ENCODE data around the gene GNAT3.

The GNAT3 gene

DNA sequence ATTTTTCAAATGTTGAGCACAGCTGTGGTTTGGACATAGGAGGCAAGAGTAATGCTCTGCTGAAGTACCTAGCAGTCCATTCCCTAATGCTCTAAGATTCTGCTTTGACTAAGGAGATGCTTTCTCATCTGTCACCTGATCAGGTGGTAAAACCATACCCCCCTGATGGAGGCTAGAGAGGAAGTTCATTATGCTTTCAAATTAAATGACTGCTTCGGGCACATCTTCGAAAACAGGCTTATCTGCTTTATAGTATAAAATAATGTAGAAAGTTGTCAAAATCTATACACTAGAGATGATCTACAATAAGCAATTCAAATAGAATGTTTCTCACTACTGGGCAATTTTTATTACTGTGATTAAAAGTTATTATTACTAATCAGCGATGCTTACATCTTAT is at the start of gene GNAT3:
GNAT3 (minus strand) TSS at position 101 of the 400 bp plus-strand sequence. CDS start 138 bp downstream, outside the sequence.
- no peak for DNase-seq

DNA sequence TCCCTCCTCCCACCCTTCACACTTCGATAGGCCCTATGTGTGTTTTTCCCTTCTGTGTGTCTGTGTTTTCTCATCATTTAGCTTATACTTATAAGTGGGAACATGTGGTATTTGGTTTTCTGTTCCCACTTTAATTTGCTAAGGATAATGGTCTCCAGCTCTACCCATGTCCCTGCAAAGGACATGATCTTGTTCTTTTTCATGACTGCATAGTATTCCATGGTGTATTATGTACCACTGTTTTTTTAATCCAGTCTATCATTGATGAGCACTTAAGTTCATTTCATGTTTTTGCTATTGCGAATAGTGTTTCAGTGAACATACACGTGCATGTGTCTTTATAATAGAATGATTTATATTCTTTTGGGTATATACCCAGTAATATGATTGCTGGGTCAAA is 46.3 kb upstream of the GNAT3 start:
- DNase-seq = no peak

DNA sequence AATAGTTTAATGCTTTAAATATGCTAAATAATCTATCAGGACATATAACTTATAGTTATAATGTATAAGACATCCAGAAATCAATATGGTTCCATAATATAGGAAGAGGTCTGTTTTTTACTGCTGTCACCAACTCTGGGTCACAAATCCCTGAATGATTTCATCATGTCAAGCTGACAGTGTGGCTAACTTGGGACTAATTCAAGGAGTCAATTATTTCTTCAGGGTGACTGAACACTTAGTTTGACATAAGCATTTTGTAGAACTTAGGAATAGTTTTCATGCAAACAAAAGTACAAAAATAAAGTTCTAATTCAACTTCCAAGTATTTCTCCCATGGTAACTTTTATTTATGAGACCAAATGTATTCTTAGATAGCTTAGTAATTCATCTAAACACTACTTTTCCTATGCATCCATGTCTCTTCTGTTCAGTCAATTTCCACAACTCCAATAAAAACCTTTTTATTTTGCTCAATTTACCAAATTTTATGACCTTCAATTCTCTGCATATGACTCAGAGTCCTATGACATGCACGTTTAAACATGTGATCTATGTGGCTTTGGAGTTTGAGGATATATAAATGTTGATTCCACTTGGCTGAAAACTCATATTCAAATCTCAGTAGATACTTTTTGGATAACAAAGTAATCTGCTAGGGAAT is 40.3 kb upstream of the GNAT3 start:
- no peak for DNase-seq

DNA sequence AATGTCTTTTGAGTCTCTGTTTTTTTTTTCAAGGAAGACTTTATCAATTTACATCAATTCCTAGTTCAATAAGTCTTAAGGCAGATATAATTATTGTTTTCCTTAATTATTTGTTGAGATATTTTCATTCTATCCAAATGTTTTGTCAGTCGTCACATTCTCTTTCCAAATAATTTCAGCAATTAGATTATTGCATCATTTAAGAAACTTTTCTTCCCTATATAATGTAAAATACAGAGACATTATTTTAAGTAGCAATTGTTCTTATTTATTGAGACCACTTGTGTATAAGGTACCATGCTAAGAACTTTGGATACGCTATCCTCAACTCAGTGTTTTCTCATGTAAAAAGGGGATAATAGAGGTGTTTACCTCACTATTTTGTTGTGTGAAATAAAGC is 38.1 kb upstream of the GNAT3 start:
- no peak for DNase-seq

DNA sequence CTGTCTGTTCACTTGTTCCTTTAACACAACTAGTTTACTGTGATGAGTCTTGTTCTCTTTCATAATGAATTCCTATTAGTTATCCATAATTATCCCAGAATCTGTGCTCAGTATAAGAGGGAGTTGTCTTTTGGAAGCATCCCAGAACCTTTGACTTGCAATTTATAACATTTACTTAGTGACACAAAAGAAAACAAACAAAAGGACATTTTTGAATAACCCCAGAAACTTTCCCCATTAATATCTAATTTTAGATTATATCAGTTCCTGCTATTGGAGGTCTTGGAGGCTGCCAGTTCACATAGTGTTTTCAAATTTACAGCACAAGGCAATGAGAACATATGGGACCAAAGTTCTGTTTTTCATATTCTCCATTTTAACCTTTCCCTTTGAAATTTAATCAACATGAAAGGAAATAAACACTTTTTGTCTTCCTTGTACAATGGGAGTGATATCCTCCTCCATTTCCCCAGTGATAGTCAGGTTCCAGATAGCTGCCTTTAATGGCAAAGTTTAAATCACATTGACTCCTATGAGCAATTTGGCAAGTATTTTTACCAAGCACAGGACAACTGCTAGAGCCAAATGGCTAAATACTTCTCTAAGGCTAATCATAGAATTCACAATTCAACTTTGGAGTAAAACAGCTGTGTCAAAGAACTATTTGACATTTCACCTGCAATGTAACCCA is 37.1 kb upstream of the GNAT3 start:
- DNase-seq = no peak

DNA sequence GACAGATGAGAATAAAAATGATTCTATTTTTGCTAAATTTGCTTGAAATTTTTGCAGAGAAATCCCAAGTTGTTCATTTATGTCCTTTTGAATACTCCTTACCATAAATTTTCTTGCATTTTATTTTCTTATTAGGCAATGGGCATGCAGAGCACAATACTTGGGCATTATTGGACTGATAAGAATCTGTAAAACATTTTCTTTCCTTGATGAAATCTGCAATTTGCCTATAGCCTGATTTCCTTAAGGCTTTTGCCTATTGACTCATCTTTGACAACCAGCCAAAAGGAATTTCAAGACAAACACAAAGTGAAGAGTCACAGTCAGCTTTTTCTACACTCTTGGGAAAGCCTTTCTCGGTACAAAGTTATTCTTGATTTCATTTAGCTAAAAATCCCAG is 30.5 kb upstream of the GNAT3 start:
- DNase-seq = no peak

DNA sequence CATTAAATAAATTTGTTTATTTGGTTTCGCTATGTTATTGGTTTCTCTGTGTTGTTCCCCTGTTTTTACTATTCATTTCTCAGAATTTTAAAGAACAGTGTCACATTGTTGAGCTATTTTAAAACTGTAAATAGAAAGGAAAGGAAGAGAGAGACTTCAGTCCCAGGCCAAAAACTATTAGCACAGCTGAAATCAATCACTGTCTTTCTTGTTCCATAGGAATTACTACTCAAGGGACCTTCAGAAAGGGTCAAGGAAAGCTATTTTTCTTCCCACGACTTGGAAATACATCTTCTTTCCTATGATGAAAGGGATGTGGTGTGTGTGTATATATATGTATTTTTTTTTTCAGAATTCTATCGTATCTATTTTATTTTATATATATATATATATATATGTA is 29.0 kb upstream of the GNAT3 start:
- no peak for DNase-seq

DNA sequence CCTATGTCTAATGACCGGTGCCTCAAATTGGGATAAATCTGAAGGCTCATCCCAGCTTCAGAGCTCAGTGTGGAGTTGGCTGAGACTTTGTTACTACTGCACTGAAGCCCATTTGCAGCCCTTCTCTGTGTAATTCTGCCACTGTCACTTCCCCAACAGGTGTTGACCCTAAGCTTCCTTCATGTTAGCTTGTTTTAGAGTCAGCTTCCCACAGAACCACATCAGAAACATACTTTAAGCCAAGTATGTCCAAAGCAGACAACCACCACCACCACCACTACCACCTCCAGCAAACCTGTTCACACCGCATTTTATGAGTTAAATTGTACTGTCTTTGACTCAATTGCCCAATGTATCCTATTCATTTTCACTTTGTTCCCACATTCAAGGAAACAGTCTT is 25.2 kb upstream of the GNAT3 start:
- no peak for DNase-seq

DNA sequence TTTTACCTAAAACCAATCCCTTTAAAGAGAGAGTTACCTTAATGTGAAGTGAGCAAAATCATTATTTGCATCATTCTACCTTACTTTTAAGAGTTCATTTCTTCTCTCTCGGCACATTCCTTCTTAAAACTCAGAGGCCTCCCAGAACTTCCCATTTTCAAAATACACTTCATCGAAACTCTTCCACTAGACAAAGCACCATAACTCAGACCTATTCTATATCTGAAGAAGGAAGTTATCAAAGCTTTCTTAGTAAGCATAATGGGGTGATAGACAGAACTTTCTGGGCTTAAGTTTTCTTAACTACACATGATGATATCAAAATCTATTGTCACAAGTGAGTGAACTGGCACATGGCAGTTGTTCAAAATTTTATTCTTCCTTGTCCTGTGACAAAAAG is 24.6 kb upstream of the GNAT3 start:
- no peak for DNase-seq

DNA sequence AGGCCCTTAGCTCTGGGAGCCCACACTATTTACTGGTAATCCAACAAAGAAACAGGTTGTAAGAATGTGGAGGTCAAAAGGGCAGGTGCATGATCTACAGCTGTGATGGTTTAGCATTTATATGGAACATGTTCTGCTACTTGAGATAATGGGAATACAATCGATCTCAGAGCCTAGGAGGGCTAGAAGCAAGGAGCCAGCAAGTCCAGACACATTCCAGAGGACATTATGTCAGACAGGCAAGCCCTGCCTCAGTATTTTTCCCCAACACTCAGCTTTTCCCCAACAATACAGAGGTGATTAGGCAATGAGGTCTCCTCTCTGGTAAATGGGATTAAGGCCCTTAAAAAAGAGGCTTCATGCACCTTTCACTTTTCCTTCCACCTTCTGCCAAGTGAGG is 21.4 kb upstream of the GNAT3 start:
- no peak for DNase-seq

DNA sequence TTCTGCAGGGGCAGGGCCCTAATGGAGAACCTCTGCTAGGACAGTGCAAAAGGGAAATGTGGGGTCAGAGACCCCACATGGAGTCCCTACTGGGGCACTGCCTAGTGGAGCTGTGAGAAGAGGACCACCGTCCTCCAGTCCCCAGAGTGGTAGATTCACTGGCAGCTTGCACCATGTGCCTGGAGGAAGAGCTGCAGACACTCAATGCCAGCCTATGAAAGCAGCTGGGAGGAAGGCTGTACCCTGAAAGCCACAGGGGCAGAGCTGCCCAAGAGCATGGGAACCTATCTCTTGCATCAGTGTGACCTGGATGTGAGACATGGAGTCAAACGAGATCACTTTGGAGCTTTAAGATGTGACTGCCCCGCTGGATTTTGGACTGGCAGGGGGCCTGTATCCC is 20.3 kb upstream of the GNAT3 start:
- no peak for DNase-seq

DNA sequence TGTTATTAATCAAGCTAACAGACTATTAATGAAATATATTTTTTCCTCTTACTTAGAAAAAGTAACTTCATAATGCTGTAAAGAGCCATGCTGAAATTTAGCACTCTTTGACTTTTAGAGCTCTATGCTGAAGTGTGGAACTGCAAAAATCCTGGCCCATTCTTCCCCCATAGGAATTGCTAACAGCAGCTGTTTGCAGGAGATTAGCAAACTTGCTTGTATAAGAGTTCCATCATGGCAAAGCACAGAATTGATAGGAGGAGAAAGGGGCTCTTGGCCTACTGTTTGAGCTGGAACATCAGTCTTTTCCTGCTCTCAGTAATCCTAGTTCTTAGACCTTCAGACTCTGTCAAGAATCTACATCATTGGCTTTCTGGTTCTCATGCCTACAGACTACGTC is 18.3 kb upstream of the GNAT3 start:
- DNase-seq = no peak

DNA sequence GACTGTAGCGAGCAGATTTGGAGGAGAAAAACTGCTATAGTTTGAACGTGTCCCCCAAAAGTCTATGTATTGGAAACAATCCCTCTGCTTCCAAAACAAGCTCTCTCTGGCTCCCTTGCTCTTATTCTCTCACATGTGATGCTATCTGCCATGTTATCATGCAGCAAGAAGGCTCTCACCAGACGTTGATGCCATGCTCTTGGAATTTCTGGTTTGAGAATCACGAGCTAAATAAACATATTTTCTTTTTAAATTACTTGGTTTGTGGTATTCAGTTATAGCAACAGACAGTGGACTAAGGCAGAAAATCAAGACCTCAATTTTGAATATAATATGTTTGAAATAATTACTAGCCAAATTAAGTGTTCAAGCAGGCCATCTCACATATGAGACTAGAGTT is 17.5 kb upstream of the GNAT3 start:
- DNase-seq = no peak

DNA sequence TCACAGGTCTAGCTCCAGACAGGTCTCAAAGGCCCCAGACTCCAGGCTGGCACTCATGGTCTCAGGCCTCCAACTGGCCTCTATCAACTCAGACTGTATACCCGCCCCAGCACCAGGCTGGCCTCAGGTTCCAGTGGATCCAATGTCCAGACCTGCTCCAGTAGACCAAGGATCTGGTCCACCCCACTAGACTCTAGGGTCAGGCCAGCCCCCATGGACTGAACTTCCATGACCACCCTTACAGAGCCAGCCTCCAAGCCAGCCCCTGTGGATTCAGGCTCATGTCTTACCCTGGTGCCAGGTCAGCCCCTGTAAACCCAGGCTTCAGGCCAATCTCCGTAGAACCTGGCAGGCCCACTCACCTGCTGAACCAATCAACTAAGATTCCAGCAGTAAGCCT is 16.8 kb upstream of the GNAT3 start:
- DNase-seq = no peak

DNA sequence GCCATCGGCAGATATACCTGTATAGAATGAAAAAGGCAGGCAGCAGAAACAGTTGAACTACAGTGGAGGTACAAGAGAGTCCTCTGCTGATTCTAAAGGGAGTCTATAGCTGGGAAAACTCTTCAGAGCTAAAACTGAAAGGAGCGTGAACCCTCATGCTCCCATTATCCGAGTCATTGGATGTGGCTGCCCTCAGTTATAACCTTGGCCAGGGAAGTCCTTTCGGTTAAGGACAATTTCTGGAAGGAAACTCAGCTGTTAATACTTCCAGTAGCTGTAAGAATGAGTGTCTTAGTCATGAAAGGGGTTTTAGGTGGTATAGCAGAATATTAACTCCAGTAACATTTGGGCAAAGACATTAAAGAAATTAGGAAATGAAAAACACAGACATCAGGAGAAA is 14.6 kb upstream of the GNAT3 start:
- DNase-seq = no peak

DNA sequence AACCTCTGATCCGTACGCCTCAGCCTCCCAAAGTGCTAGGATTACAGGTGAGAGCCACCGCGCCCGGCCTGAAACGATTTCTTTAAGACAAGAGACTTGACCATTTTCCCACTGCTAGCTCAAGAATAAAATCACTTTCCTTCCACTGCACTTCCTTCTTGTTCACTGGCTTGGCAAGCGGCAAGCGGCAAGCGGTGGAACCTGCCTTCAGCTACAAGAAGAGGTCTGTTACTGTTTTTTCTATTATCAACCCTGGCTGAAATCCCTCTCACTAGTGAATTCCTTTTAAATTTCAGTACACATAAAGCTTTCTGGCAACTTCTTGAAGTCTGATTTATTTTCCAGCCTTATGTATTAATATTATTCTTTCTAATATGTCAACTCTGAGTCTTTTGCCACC is 12.8 kb upstream of the GNAT3 start:
- DNase-seq = no peak

DNA sequence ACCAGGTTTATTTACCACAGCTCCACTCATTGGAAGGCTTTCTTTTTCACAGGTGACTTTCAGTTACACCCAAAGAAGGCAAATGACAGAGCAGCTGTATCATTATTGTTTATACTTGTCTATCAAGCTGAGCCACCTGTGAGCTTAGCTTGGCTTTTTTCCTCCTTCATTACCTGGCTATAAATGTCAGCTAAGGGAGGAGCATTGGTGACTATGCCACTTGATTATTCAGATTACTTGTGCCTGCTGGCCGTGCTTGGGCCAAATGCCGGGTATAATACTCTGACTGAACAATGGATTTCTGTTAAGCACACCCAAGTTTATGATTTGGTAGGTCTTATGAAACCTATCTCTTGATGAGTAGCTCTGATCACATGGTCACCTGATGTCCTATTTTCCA is 9.9 kb upstream of the GNAT3 start:
- no peak for DNase-seq

DNA sequence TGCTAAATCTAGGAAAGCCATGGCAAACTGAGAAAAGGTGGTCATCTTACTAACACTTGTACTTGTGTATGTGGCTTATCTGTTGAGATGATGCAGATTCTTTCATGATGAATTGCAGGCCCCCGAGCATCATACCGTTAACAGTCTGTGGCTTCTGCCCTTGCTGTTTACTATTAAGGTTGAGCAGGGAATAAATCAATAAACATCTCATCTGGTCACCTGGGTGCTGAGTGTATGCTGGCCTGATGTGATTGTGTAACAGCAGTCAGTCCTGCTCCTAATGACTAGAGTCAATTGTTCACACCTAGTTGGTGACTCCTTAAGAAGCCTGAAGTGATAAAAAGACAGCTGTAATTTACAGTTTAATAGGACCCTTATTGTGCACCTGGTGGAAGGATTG is 8.3 kb upstream of the GNAT3 start:
- DNase-seq = no peak

DNA sequence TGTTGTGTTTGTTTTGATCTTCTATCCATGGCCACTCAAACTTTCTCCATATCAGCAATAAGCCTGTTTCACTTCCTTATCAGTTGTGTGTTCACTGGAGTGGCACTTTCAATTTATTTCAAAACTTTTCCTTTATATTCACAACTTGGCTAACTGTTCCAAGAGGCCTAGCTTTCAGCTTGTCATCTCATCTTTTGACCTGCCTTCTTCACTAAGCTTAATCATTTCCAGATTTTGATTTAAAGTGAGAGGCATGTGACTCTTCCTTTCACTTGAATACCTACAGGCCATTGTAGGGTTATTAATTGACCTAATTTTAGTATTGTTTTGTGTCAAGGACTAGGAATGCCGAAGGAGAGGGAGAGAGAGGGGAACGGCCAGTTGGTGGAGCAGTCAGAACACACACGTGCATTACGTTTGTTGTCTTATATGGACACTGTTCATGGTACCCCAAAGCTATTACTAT is 5.5 kb upstream of the GNAT3 start:
- no peak for DNase-seq

DNA sequence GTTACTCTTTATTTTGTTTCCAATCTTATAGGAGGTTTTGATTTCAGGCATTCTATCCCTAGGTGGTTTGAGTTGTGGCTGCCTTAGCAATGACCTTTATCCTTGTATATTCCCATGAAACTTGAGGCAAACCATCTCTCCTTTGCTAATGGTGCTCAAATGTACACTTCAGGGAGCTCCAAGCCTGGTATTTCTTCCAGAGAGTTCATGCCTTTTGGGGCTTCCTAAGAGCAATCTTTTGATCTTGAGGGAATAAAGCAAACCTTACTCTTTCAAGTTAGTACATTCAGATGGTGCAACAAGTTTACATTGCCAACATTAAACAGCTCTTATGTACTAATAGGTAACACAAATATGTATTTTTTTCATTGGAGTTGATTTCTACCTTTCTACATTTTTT is 3.4 kb upstream of the GNAT3 start:
- no peak for DNase-seq

DNA sequence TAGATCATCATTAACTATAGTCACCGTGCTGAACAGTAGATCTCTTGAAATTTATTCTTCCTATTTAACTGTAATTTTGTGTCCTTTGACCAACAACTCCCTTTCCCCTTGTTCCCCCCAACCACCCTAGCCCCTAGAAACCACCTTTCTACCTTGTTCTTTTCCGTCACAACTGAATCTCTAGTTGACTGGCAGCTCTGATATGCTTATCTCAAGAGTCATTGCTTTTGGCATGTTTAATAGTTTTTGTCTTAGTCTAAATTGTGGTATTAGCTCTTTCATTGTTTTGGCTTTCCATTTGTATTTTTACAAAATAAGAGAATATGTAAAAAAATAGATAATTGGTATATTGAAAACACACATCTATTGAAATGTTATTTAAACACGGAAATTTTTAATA is 1.8 kb downstream of the GNAT3 start:
- no peak for DNase-seq

DNA sequence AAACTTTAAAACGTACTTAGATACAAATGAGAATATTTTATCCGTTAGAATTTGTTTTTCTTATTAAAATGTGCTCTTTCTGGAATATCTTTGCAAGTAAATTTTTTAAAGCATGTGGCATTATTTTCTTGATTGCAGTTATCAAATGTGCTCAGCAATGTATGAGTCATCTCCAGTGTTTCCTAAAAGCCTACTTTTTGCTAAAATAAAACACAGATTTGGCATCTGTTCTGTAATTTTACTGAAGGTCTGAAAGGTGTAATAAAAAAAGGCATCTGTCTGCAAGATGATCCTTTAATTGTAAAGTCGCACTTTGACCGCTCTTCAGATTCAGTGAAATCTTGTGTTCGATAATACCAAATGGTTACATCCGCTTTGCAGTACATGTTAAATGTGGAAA is 3.4 kb downstream of the GNAT3 start:
- DNase-seq = no peak

DNA sequence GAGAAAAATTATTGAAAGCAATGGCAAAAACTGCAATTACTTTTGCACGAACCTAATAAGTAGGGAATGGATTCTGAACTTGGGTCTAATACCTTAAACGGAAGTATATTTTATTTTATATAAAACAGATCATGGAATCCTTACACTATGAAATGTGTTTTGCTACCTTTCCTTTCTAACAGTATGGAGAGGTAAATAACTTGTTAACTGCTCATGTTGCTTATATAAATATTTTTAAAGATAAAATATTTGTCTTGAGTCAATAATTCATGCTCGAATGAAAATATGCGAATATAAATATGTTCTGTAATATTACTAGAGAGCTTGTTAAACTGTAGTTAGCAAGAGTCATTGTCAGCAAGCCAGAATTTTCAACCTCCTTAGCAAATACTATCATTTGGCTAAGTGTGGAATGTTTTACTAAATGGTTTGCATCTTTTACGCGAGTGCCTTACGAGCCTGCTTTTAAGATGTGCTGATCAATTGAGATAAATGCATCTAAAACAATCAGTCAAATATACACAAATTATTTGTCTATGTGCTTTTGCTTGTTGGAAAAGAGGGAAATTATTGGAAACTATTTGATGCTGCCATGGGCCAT is 5.9 kb downstream of the GNAT3 start:
- no peak for DNase-seq

DNA sequence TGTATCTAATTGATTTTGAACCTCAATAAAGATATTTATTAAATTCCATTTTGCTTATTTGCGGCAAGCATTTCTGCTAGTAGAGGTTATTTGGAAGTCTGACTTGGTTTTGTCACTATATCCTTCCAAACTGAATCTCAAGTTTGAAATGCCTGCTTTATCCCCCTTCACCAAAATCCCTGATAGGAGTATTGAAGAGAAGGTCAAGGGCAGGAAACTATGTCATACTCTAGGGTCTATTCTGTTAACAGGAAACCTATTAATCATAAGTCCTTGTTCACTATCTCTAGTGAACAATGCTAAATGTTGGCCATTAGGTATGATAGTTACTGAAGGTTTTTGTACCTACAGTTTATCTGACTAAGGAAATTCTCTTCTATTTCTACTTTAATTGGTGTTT is 11.5 kb downstream of the GNAT3 start:
- no peak for DNase-seq

Data from GF-D8 (cell line).